A549 (cell line): ENCODE data around the gene RABGEF1.
"Not testable (repeated sequence)": the region's sequence is repeated elsewhere in the genome, so short reads cannot be mapped to it uniquely, and the experiment has no call there.

Experiments used
- RAD21 ChIP-seq, 2 experiments: fragments of >200 bp in 1 of 2; sonication (Bioruptor Twin) in 1 of 2; formaldehyde crosslinking in 1 of 2; IDR thresholded peaks in 1 of 2; conservative IDR thresholded peaks in 1 of 2; 2 replicates in 1 of 2; 3 replicates in 1 of 2; pipeline ENCODE4 v1.6.1; 2012 to 2018; ENCODE audit warnings: inconsistent platforms in 1 of 2
- TF ChIP-seq, protein P1 (sequence below): fragments of >200 bp; sonication (Bioruptor Twin); formaldehyde crosslinking; IDR thresholded peaks from 3 replicates; pipeline ENCODE4 v1.5.1; 2016

- TF ChIP-seq, protein P1, sequence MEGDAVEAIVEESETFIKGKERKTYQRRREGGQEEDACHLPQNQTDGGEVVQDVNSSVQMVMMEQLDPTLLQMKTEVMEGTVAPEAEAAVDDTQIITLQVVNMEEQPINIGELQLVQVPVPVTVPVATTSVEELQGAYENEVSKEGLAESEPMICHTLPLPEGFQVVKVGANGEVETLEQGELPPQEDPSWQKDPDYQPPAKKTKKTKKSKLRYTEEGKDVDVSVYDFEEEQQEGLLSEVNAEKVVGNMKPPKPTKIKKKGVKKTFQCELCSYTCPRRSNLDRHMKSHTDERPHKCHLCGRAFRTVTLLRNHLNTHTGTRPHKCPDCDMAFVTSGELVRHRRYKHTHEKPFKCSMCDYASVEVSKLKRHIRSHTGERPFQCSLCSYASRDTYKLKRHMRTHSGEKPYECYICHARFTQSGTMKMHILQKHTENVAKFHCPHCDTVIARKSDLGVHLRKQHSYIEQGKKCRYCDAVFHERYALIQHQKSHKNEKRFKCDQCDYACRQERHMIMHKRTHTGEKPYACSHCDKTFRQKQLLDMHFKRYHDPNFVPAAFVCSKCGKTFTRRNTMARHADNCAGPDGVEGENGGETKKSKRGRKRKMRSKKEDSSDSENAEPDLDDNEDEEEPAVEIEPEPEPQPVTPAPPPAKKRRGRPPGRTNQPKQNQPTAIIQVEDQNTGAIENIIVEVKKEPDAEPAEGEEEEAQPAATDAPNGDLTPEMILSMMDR: not testable (repeated sequence)
- not testable (repeated sequence) for TF ChIP-seq RAD21 (conservative IDR thresholded peaks at IDR 0.05 in 1 of 2, IDR thresholded peaks at IDR 0.05 in 1 of 2)
Observed at GRCh38 chr7:66696134-66696533, 44.4 kb upstream of the RABGEF1 start.
